Measurements from ENCODE around the gene TACR1.

DNA sequence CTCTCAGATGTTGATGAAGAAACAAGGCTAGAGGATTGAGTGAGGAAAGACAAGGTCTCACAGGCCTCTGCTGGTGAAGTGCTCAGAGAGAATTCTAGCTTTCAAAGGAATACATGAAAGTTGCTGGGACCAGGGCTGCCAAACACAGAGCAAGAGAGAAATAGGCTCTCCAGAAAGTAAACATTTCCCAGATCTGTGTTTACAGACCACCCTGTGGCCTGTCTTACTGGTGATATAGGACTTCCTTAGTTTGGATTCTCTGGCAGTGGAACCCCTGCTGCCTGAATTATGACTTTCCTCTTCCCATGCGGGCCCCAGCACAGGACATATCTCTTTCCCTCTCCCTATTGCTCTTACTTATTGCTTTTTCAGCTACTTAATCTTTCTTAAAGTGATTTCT lies 64.5 kb downstream of the TACR1 start:
- TF ChIP-seq SP1 (IDR thresholded peaks at IDR 0.05) (no peak), SUZ12 (IDR thresholded peaks at IDR 0.05) (no peak), FOXA1 (IDR thresholded peaks at IDR 0.05) (no peak), FOXM1 (IDR thresholded peaks at IDR 0.05; ENCODE audit: borderline replicate concordance) (no peak)
